Right forelimb (tissue), 1 donor: Measurements from ENCODE around the gene CELF5.
"Not testable (repeated sequence)": the region's sequence is repeated elsewhere in the genome, so short reads cannot be mapped to it uniquely, and the experiment has no call there.

Experiments used
- DNase-seq: peaks from one replicate; pipeline ENCODE4 v3.0.0-alpha.2; 2018

Gene CELF5

GRCh38 chr19:3330047-3330446 is 105.6 kb downstream of the CELF5 start:
- DNase-seq = no peak

DNA sequence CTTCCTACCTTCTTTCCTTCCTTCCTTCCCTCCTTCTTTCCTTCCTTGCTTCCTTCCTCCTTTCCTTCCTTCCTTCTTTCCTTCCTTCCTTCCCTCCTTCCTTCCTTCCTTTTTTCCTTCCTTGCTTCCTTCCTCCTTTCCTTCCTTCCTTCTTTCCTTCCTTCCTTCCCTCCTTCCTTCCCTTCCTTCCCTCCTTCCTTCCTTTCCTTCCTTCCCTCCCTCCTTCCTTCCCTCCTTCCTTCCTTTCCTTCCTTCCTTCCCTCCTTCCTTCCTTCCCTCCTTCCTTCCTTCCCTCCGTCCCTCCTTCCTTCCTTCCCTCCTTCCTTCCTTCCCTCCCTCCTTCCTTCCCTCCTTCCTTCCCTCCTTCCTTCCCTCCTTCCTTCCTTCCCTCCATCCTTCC is 107.8 kb downstream of the CELF5 start:
- not testable (repeated sequence) for DNase-seq

DNA sequence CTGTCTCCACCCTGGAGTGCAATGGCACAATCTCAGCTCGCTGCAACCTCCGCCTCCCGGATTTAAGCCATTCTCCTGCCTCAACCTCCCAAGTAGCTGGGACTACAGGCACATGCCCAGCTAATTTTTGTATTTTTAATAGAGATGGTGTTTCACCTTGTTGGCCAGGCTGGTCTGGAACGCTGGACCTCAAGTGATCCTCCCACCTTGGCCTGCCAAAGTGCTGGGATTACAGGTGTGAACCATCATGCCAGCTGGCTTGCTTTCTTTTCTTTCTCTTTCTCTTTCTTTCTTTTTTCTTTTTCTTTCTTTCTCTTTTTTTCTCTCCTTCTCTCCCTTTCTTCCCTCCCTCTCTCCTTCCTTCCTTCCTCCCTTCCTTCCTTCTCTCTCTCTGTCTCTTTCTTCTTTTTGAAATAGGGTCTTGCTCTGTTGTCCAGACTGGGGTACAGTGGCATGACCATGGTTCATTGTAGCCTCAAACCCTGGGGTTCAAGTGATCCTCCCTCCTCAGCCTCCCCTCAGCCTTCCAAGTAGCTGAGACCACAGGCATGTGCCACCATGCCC is 108.6 kb downstream of the CELF5 start:
- DNase-seq = no peak

DNA sequence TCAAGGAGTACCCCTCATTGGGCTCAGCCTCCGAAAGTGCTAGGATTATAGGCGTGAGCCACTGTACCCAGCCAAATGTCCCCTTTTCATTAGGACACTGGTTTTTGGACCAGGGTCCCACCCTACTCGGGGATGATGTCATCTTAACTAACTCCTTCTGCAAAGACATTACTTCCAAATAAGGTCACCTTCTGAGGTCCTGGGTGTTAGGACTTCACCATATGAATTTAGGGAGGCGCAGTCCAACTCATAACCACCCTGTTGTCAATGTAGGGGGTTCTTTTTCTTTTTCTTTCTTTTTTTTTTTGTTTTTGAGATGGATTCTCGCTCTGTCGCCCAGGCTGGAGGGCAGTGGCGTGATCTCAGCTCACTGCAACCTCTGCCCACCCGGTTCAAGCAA is 109.2 kb downstream of the CELF5 start:
- no peak for DNase-seq

GRCh38 chr19:3334749-3335430 is 110.4 kb downstream of the CELF5 start:
- not testable (repeated sequence) for DNase-seq

GRCh38 chr19:3335431-3336350 is 111.2 kb downstream of the CELF5 start:
- no peak for DNase-seq

DNA sequence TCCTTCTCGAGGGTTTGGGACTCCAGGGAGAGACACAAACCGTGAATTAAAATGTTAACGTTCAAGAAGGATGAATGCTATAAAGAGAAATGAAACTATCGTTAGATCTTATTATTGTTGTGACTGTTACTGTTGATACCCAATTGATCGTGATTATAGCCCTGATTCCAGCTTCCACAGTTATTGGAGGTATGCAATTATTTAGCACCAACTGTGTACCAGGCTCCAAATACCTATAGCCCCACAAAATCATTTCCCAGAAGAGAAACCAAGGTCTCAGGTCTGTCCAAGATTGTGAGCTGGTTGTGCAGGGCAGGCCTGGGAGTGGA is 111.9 kb downstream of the CELF5 start:
- no peak for DNase-seq

DNA sequence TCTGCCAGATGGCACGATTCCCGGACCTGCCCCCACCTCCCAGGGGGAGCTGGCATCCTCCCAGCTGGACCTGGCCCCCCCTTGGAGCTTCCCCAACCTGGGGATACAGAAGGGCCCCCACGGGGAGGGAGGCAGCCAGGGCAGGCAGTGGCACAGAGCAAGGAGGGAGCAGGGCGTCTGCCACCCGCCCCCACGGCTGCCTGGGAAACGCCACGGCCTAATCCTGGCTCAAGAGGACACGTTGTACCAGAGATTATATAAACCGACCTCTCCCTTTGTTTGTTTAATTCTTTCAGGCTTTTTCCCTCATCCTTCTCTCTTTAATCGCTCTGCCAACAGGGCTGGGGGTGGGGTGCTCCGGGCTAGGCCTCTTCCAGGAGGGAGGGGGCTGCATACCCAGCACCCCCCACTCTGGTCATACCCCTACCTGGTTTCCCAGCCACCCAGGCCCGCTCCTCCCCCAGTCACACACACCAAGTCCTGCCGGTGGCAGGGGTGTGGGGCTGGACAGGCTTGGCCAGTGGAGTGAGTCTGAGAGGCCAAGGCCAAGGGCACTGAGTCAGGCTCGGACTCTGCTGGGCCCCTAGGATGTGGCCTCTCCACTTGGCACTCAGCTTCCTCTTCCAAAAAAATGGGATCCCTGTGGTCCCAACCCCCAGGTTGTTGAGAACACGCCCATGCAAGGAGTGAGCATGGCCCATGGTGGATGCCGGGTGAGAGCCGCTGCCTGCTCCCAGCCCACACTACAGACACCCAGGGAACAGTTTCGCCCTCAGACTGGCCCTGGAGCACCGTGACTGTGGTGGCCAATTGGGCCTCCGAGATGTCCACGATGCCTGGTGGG is 112.4 kb downstream of the CELF5 start:
- DNase-seq = no peak

- DNase-seq = no peak
Observed at GRCh38 chr19:3338541-3339181, 114.2 kb downstream of the CELF5 start.

GRCh38 chr19:3340340-3340739 is 115.9 kb downstream of the CELF5 start:
- DNase-seq = no peak

GRCh38 chr19:3342246-3342645 is 117.8 kb downstream of the CELF5 start:
- no peak for DNase-seq

DNA sequence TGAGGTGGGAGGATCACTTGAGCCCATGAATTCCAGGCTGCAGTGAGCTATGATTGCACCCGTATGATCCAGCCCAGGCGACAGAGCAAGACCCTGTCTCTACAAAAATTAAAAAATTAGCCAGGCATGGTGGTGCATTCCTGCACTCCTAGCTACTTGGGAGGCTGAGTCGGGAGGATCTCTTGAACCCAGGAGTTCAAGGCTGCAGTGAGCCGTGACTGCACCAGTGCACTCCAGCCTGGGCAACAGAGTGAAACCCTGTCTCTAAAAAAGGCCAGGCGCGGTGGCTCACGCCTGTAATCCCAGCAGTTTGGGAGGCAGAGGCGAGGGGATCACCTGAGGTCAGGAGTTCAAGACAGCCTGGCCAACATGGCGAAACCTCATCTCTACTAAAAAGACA is 118.5 kb downstream of the CELF5 start:
- DNase-seq = not testable (repeated sequence)

DNA sequence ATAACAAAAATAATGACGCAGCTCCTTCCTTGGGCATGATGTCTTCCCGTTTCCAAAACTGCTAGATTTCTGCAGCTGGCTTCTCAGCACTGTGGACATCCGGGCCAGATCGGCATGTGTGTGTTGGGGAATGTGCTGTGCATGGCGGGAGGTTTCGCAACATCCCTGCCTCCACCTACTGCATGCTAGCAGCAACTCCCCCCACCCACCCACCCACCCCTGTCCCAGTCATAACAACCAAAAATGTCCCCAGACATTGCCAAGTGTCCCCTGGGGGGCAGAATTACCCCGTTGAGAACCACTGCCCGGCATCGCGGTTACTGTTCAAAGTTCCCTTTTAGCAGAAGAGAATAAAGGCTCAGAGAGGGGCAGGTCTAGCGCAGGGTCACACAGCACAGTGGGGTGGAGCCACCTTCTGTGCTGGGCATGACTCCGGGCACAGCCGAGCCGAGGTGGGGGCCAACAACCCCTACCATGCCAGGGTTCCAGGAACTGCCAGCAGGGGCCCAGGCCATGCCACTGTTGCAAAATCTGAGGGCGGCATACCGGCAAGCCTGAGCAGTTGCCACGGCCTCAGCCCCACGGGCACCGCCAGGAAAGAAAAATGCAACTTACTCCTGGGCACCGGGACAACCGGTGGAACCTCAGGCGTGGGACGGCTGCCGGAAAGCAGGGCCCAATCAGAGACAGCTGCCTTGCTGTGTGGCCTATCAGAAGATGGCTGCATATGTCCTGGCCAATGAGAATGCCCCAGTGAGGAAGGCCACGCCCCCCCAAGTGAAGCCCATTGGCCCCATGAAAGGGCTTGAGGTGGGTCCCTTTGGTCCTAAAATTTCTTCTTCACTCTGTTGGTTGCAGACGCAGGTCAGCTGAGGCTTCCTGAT is 119.4 kb downstream of the CELF5 start:
- DNase-seq = no peak

- DNase-seq = no peak
Observed at GRCh38 chr19:3344608-3345598, 120.4 kb downstream of the CELF5 start.

DNA sequence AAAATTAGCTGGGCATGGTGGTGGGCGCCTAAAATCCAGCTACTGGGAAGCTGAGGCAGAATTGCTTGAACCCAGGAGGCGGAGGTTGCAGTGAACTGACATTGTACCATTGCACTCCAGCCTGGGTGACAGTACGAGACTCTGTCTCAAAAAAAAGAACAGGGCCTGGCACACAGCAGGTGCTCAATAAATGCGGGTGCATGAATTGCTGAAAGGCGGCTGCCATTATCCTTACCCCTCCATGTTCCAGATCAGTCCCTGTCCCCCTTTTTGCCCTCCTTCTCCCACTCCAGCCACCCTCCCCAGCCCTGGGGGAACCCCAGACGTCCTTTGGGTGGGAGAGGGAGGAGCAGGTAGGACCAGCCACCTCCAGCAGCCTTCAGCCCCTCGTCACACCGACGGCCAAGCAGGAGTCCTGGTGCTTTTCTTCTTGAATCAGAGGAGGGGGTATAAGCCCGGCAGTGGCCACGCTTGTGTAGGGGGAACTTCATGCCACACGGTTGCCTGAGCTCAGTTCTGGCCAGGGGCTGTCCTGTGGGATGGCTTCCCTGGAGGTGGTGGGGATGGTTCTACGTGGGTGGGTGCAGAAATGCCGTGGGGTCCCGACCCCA is 121.5 kb downstream of the CELF5 start:
- DNase-seq = no peak
